Neuronal stem cell (in vitro differentiated cells): ENCODE measurements around the gene ZFYVE9.

Experiments
- DNase-seq: peaks from one replicate; pipeline ENCODE4 v3.0.0-alpha.2; 2013; ENCODE audit warnings: low spot score
- H2AFZ ChIP-seq: one replicate; pipeline ENCODE4 v1.6.1; 2013; ENCODE audit warnings: mild to moderate bottlenecking, low read length, inconsistent platforms
- H2AK5ac ChIP-seq: 2 replicates; pipeline ENCODE4 v1.6.1; 2013; ENCODE audit warnings: low read depth, mild to moderate bottlenecking, inconsistent platforms, low read length, moderate library complexity, mixed read lengths
- H2BK120ac ChIP-seq: 2 replicates; pipeline ENCODE4 v1.6.1; 2013; ENCODE audit warnings: low read depth, mild to moderate bottlenecking, inconsistent platforms, low read length, moderate library complexity, mixed read lengths
- H2BK12ac ChIP-seq: one replicate; pipeline ENCODE4 v1.6.1; 2013; ENCODE audit warnings: low read length, inconsistent platforms
- H2BK15ac ChIP-seq: 2 replicates; pipeline ENCODE4 v1.6.1; 2013; ENCODE audit warnings: mild to moderate bottlenecking, low read length, inconsistent platforms, mixed read lengths
- H2BK5ac ChIP-seq: one replicate; pipeline ENCODE4 v1.6.1; 2013; ENCODE audit warnings: inconsistent platforms, mild to moderate bottlenecking, low read length, moderate library complexity
- H3K14ac ChIP-seq: one replicate; pipeline ENCODE4 v1.6.1; 2013; ENCODE audit warnings: low read length, inconsistent platforms
- H3K18ac ChIP-seq: 2 replicates; pipeline ENCODE4 v1.6.1; 2013; ENCODE audit warnings: low read length, inconsistent platforms
- H3K23ac ChIP-seq: 2 replicates; pipeline ENCODE4 v1.6.1; 2013; ENCODE audit warnings: low read depth, mild to moderate bottlenecking, mixed read lengths, low read length, inconsistent platforms; ENCODE audit not compliant: poor library complexity
- H3K27ac ChIP-seq: replicated peaks from 3 replicates; pipeline ENCODE4 v1.5.1; 2013; ENCODE audit warnings: low read length, inconsistent platforms
- H3K27me3 ChIP-seq, 3 experiments: 2 replicates each; pipeline ENCODE4 v1.6.1; 2013; ENCODE audit warnings: low read length in 3 of 3, mild to moderate bottlenecking in 2 of 3, inconsistent platforms in 1 of 3, low read depth in 1 of 3, mixed read lengths in 1 of 3, moderate library complexity in 1 of 3; ENCODE audit not compliant: control insufficient read depth in 3 of 3, insufficient read depth in 3 of 3
- H3K36me3 ChIP-seq, 2 donors: replicated peaks in 1 of 2; 2 replicates each; pipeline ENCODE4 v1.6.1; 2013; ENCODE audit warnings: low read length in 2 of 2; ENCODE audit not compliant: control insufficient read depth in 2 of 2, insufficient read depth in 2 of 2
- H3K4ac ChIP-seq: 2 replicates; pipeline ENCODE4 v1.6.1; 2013; ENCODE audit warnings: inconsistent platforms, mild to moderate bottlenecking, low read length, moderate library complexity
- H3K4me1 ChIP-seq, 2 donors: 1 replicate in 1 of 2; 2 replicates in 1 of 2; pipeline ENCODE4 v1.6.1; 2013; ENCODE audit warnings: low read length in 2 of 2, low read depth in 1 of 2; ENCODE audit not compliant: control insufficient read depth in 2 of 2, insufficient read depth in 1 of 2
- H3K4me2 ChIP-seq: one replicate; pipeline ENCODE4 v1.6.1; 2013; ENCODE audit warnings: mild to moderate bottlenecking, low read length, inconsistent platforms; ENCODE audit not compliant: insufficient read depth, poor library complexity, severe bottlenecking
- H3K4me3 ChIP-seq, 2 donors: 2 replicates each; pipeline ENCODE4 v1.5.1; 2013; ENCODE audit warnings: low read length in 2 of 2, mild to moderate bottlenecking in 2 of 2, inconsistent platforms in 1 of 2, moderate library complexity in 1 of 2
- H3K79me1 ChIP-seq: one replicate; pipeline ENCODE4 v1.6.1; 2013; ENCODE audit warnings: low read depth, mild to moderate bottlenecking, inconsistent platforms, low read length, moderate library complexity
- H3K9ac ChIP-seq: one replicate; pipeline ENCODE4 v1.6.1; 2013; ENCODE audit warnings: mild to moderate bottlenecking, low read depth, low read length, inconsistent platforms; ENCODE audit not compliant: poor library complexity
- H3K9me3 ChIP-seq, 2 donors: replicated peaks in 1 of 2; 2 replicates each; pipeline versions ENCODE3 to v1.6.1; 2013; ENCODE audit warnings: low read length in 2 of 2, mild to moderate bottlenecking in 2 of 2, inconsistent platforms in 1 of 2, low read depth in 1 of 2, mixed read lengths in 1 of 2, moderate library complexity in 1 of 2; ENCODE audit not compliant: control insufficient read depth in 2 of 2, insufficient read depth in 1 of 2
- H4K8ac ChIP-seq: one replicate; pipeline ENCODE4 v1.6.1; 2013; ENCODE audit warnings: low read depth, mild to moderate bottlenecking, inconsistent platforms, low read length, moderate library complexity
- H4K91ac ChIP-seq: one replicate; pipeline ENCODE4 v1.6.1; 2013; ENCODE audit warnings: low read length, low read depth, mild to moderate bottlenecking, inconsistent platforms; ENCODE audit not compliant: poor library complexity
- WGBS, 2 donors: extraction: QIAGEN DNeasy Blood & Tissue Kit; methylation state at CpG; one replicate each; pipeline ENCODE4 v1.1.7; 2013; ENCODE audit warnings: missing lambda C conversion rate in 2 of 2, mixed read lengths in 1 of 2; ENCODE audit not compliant: insufficient read length in 2 of 2, insufficient replicate concordance in 1 of 2; ENCODE audit errors: extremely low coverage in 2 of 2; 5-methylcytosine and 5-hydroxymethylcytosine counted together

The ZFYVE9 gene

DNA sequence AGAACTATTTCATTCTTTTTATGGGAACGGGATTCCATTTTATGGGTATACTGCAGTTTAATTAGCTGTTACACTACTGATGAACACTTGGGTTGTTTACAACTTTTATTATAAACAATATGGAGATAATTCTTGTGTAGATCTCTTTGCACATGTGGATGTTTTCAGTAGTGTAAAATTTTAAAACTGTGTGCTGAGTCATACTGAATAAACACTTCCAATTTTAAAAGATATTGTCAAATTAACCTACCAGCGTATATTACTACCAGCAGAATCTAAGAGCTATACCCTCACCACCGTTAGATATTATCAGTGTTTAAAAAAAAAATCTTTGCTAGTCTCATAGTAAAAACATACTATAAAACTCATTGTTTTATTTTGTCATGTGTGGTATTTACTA is 118.0 kb downstream of the ZFYVE9 start:
- H4K8ac ChIP-seq = no peak overlapping the region
- no peak overlapping the region for H2BK5ac ChIP-seq
- no CpG with 5 or more reads among the region's 3 CpGs for WGBS, 2 donors
- H3K14ac ChIP-seq = no peak overlapping the region
- no peaks in the 10 kb centered on the region for H3K9me3 ChIP-seq
- no peak overlapping the region for H2BK12ac ChIP-seq
- no peaks in the 10 kb centered on the region for H3K36me3 ChIP-seq
- H4K91ac ChIP-seq = no peak overlapping the region
- H3K79me1 ChIP-seq = no peaks in the 10 kb centered on the region
- no peak overlapping the region for H2BK120ac ChIP-seq
- no peak for DNase-seq
- no peak overlapping the region for H3K27ac ChIP-seq
- no peak overlapping the region for H3K4me2 ChIP-seq
- no peaks in the 10 kb centered on the region for H3K27me3 ChIP-seq
- H2BK15ac ChIP-seq = no peak overlapping the region
- no peak overlapping the region for H3K23ac ChIP-seq
- H2AK5ac ChIP-seq = no peak overlapping the region
- H2AFZ ChIP-seq = no peak overlapping the region
- no peak overlapping the region for H3K18ac ChIP-seq
- no peak overlapping the region for H3K4ac ChIP-seq
- no peak overlapping the region for H3K9ac ChIP-seq
- no peaks in the 10 kb centered on the region for H3K4me1 ChIP-seq
- H3K4me3 ChIP-seq = no peak overlapping the region

DNA sequence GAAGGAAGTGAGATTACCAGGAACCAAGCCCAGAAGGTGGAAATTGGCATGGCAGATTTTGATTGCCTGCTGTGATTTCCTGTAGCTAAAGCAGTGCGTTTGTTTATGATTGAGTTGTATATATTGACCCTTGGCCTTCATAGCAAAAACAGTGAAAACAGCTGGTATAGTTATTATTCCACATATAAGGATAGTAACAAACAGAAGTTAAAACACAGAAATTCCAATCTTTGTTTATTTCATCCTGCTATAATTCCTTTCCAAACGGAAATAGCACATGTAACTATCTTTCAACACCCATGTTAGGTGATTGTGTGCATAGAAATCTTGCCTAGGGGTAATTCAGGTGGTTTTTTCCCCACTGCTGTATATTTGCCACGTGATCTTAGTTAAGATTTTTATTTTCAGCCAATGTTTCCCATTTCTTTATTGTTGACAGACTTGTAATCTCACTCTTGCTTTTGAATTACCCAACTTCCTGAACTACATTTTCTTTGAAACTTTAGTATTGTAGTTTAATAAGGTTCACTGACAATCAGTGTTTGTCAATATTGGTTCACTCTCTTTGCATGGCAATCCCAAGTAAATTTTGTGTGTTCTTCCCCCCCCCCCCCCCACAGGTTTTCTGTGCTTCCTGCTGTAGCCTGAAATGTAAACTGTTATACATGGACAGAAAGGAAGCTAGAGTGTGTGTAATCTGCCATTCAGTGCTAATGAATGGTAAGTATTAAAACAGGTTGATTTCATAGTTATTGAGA is 121.4 kb downstream of the ZFYVE9 start:
- DNase-seq = no peak
- no peak overlapping the region for H2AFZ ChIP-seq
- H3K27ac ChIP-seq = no peak overlapping the region
- no peak overlapping the region for H3K4ac ChIP-seq
- H3K9me3 ChIP-seq = no peaks in the 10 kb centered on the region
- no peaks in the 10 kb centered on the region for H3K4me1 ChIP-seq
- H2BK15ac ChIP-seq = no peak overlapping the region
- WGBS, 2 donors = no CpG with 5 or more reads among the region's 3 CpGs
- no peak overlapping the region for H3K4me2 ChIP-seq
- H2AK5ac ChIP-seq = no peak overlapping the region
- H3K79me1 ChIP-seq = no peaks in the 10 kb centered on the region
- no peak overlapping the region for H2BK12ac ChIP-seq
- H3K23ac ChIP-seq = no peak overlapping the region
- no peak overlapping the region for H2BK120ac ChIP-seq
- H4K91ac ChIP-seq = no peak overlapping the region
- H3K4me3 ChIP-seq = no peak overlapping the region
- H4K8ac ChIP-seq = no peak overlapping the region
- H3K14ac ChIP-seq = no peak overlapping the region
- H3K18ac ChIP-seq = no peak overlapping the region
- H3K9ac ChIP-seq = no peak overlapping the region
- peaks cover 0 to under 1% of the 10 kb centered on the region in 2 donors for H3K36me3 ChIP-seq
- no peaks in the 10 kb centered on the region for H3K27me3 ChIP-seq
- no peak overlapping the region for H2BK5ac ChIP-seq

DNA sequence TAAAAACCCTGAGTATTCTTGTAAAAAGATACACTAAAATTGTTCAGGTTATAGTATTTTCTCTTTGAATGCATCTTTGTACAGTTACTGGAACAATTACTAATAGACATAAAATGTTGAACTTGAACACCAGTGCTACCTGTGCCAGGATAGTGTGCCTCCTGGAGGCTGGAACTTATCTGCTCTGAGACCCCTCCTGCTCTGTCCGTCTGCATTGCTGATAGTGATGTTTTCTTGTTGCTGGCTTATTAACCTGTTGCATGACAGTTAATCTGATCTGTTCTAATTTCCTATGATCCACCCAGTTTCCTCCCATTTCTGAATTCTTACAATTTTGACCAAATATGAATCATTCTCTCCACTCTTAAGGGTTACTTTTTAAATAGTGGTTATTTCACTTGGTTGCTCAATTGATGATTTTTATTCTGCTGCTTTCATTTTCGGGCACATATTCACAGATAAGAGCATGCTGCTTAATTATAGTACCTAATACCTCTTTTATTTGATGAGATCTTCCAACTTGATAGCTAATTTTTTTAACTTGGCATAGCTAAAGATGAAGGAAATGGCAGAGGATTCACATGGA is 122.7 kb downstream of the ZFYVE9 start:
- no peaks in the 10 kb centered on the region for H3K79me1 ChIP-seq

DNA sequence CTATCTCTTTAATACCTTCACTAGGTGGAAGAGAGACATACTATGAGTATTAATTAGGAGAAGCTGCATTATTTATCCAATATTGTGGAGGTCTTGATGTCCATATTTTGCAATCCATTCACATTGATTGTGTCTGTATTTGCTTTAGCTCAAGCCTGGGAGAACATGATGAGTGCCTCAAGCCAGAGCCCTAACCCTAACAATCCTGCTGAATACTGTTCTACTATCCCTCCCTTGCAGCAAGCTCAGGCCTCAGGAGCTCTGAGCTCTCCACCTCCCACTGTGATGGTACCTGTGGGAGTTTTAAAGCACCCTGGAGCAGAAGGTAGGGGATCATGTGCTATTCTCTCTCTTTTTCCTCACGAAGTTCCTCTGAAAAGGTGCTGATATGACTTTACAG is 124.6 kb downstream of the ZFYVE9 start:
- H3K14ac ChIP-seq = no peak overlapping the region

More for the DNA sequence above, 122.7 kb downstream of the ZFYVE9 start:
- no peak overlapping the region for H3K14ac ChIP-seq
- no peak overlapping the region for H4K91ac ChIP-seq
- H3K4me1 ChIP-seq = no peaks in the 10 kb centered on the region
- peaks cover 2 to 7% of the 10 kb centered on the region in 2 donors for H3K36me3 ChIP-seq
- no peak overlapping the region for H4K8ac ChIP-seq
- no peak overlapping the region for H2AK5ac ChIP-seq
- H3K27me3 ChIP-seq = no peaks in the 10 kb centered on the region
- no peak overlapping the region for H3K4ac ChIP-seq
- H3K9ac ChIP-seq = no peak overlapping the region
- no peak overlapping the region for H3K4me3 ChIP-seq
- H2AFZ ChIP-seq = no peak overlapping the region
- no peak overlapping the region for H3K27ac ChIP-seq
- H2BK15ac ChIP-seq = no peak overlapping the region
- no CpG with 5 or more reads among the region's 2 CpGs for WGBS, 2 donors
- peaks cover 0 to under 1% of the 10 kb centered on the region in 2 donors for H3K9me3 ChIP-seq
- no peak overlapping the region for H2BK5ac ChIP-seq
- no peak overlapping the region for H2BK120ac ChIP-seq
- no peak for DNase-seq
- no peak overlapping the region for H3K18ac ChIP-seq
- no peak overlapping the region for H3K4me2 ChIP-seq
- no peak overlapping the region for H3K23ac ChIP-seq
- no peak overlapping the region for H2BK12ac ChIP-seq

More for the DNA sequence above, 124.6 kb downstream of the ZFYVE9 start:
- H2AK5ac ChIP-seq = no peak overlapping the region
- no peak overlapping the region for H2AFZ ChIP-seq
- no peak overlapping the region for H3K27ac ChIP-seq
- peaks cover 0 to 3% of the 10 kb centered on the region in 2 donors for H3K9me3 ChIP-seq
- no peak overlapping the region for H3K4me3 ChIP-seq
- H3K36me3 ChIP-seq = peaks cover 4 to 7% of the 10 kb centered on the region in 2 donors
- no peaks in the 10 kb centered on the region for H3K4me1 ChIP-seq
- H4K91ac ChIP-seq = no peak overlapping the region
- WGBS, 2 donors = no CpG with 5 or more reads among the region's 1 CpG
- no peak overlapping the region for H3K4ac ChIP-seq
- no peak overlapping the region for H2BK15ac ChIP-seq
- no peak for DNase-seq
- H2BK12ac ChIP-seq = no peak overlapping the region
- no peaks in the 10 kb centered on the region for H3K27me3 ChIP-seq
- no peak overlapping the region for H3K4me2 ChIP-seq
- H2BK5ac ChIP-seq = no peak overlapping the region
- no peak overlapping the region for H4K8ac ChIP-seq
- H3K18ac ChIP-seq = no peak overlapping the region
- H3K9ac ChIP-seq = no peak overlapping the region
- no peaks in the 10 kb centered on the region for H3K79me1 ChIP-seq
- H3K23ac ChIP-seq = no peak overlapping the region
- H2BK120ac ChIP-seq = no peak overlapping the region
